ENCODE results near the gene METTL4. TPM values are rescaled to one million over a fixed set of nuclear protein-coding genes. Genes with fewer than 3 reads are reported as not detected.

The METTL4 gene
- total RNA-seq, 3 donors from 2014 or later (not counting 1 experiment from before 2014, with no cell fraction given) = 9.1 to 11.3 (median 10.6) TPM

GRCh38 chr18:2573408-2573807 is 2.1 kb upstream of the METTL4 start:
- Histone ChIP-seq H3K36me3 (ENCODE audit: control insufficient read depth, insufficient read depth, low read length) (no peaks in the 10 kb centered on the region), H3K27ac (ENCODE audit: low read length) (no peak overlapping the region), H3K9me3 (ENCODE audit: control insufficient read depth, insufficient read depth, low read length) (no peaks in the 10 kb centered on the region), H3K27me3 (ENCODE audit: control insufficient read depth, insufficient read depth, low read length) (no peaks in the 10 kb centered on the region), H3K4me3 (ENCODE audit: low read length) (no peak overlapping the region), H3K4me1 (ENCODE audit: control insufficient read depth, insufficient read depth, low read length) (peaks cover 20% of the 10 kb centered on the region)
- Mint-ChIP-seq H3K27ac (peak overlapping the region in 1 of 2 donors; percentile 99), H3K36me3 (no peaks in the 10 kb centered on the region), H3K4me1 (peaks cover 34 to 43% of the 10 kb centered on the region in 2 donors), H3K9me3 (no peaks in the 10 kb centered on the region), H3K4me3 (peak overlapping the region; percentile 98), H3K27me3 (ENCODE audit: low read depth in 2 of 2) (no peaks in the 10 kb centered on the region)
- DNase-seq (no peak), ATAC-seq (no peak)
- no CpG with 5 or more reads among the region's 2 CpGs for WGBS (ENCODE audit: insufficient coverage)
- intact Hi-C loops (cut with micrococcal nuclease) = no loop called here
- TF ChIP-seq CTCF (IDR thresholded peaks at IDR 0.05) = no peak

GRCh38 chr18:2572892-2573291 is 1.6 kb upstream of the METTL4 start:
- Histone ChIP-seq H3K4me1 (ENCODE audit: control insufficient read depth, insufficient read depth, low read length) (peaks cover 20% of the 10 kb centered on the region), H3K27me3 (ENCODE audit: control insufficient read depth, insufficient read depth, low read length) (no peaks in the 10 kb centered on the region), H3K4me3 (ENCODE audit: low read length) (no peak overlapping the region), H3K36me3 (ENCODE audit: control insufficient read depth, insufficient read depth, low read length) (no peaks in the 10 kb centered on the region), H3K9me3 (ENCODE audit: control insufficient read depth, insufficient read depth, low read length) (no peaks in the 10 kb centered on the region), H3K27ac (ENCODE audit: low read length) (no peak overlapping the region)
- DNase-seq (no peak), ATAC-seq (no peak)
- Mint-ChIP-seq H3K36me3 (no peaks in the 10 kb centered on the region), H3K4me1 (peaks cover 39 to 42% of the 10 kb centered on the region in 2 donors), H3K4me3 (peak overlapping the region; percentile 98), H3K27ac (peak overlapping the region in 1 of 2 donors; percentile 99), H3K9me3 (no peaks in the 10 kb centered on the region), H3K27me3 (ENCODE audit: low read depth in 2 of 2) (no peaks in the 10 kb centered on the region)
- TF ChIP-seq CTCF (IDR thresholded peaks at IDR 0.05) = no peak
- 73% methylated on average over 4 of the region's 5 CpGs for WGBS (ENCODE audit: insufficient coverage)
- intact Hi-C loops (cut with micrococcal nuclease) = no loop called here

- Histone ChIP-seq H3K27ac (ENCODE audit: low read length) (no peak overlapping the region), H3K4me1 (ENCODE audit: control insufficient read depth, insufficient read depth, low read length) (peaks cover 20% of the 10 kb centered on the region), H3K36me3 (ENCODE audit: control insufficient read depth, insufficient read depth, low read length) (no peaks in the 10 kb centered on the region), H3K27me3 (ENCODE audit: control insufficient read depth, insufficient read depth, low read length) (no peaks in the 10 kb centered on the region), H3K4me3 (ENCODE audit: low read length) (no peak overlapping the region), H3K9me3 (ENCODE audit: control insufficient read depth, insufficient read depth, low read length) (no peaks in the 10 kb centered on the region)
- no peaks in the 10 kb centered on the region for H3K9me3 Mint-ChIP-seq
- H3K4me1 Mint-ChIP-seq = peaks cover 42 to 43% of the 10 kb centered on the region in 2 donors
- DNase-seq = peak in 1 of 2 donors; percentile 32
- H3K27ac Mint-ChIP-seq = peak overlapping the region; percentile 99 to 100
- peaks cover under 1% of the 10 kb centered on the region for H3K36me3 Mint-ChIP-seq
- TF ChIP-seq CTCF (IDR thresholded peaks at IDR 0.05) = no peak
- intact Hi-C loops (cut with micrococcal nuclease) = no loop called here
- no peaks in the 10 kb centered on the region for H3K27me3 Mint-ChIP-seq (ENCODE audit: low read depth in 2 of 2)
- no peak for ATAC-seq
- peak overlapping the region; percentile 98 for H3K4me3 Mint-ChIP-seq
- 0% methylated on average over 1 of the region's 1 CpG for WGBS (ENCODE audit: insufficient coverage)
These were observed 865 bp upstream of the METTL4 start for GRCh38 chr18:2572171-2572569.

GRCh38 chr18:2570772-2571199 is 519 bp downstream of the METTL4 start:
- Histone ChIP-seq H3K4me3 (ENCODE audit: low read length) (peak overlapping the region; percentile 75), H3K36me3 (ENCODE audit: control insufficient read depth, insufficient read depth, low read length) (peaks cover 6% of the 10 kb centered on the region), H3K9me3 (ENCODE audit: control insufficient read depth, insufficient read depth, low read length) (no peaks in the 10 kb centered on the region), H3K4me1 (ENCODE audit: control insufficient read depth, insufficient read depth, low read length) (peaks cover 20% of the 10 kb centered on the region), H3K27me3 (ENCODE audit: control insufficient read depth, insufficient read depth, low read length) (no peaks in the 10 kb centered on the region), H3K27ac (ENCODE audit: low read length) (peak overlapping the region; percentile 96)
- peaks cover 7% of the 10 kb centered on the region for H3K36me3 Mint-ChIP-seq
- intact Hi-C loops (cut with micrococcal nuclease) = loop anchor here (1.0 to 2.0 kb wide), 3 partner anchors 35 to 86 kb away; no protein-coding TSS in a partner anchor
- peak overlapping the region; percentile 98 for H3K4me3 Mint-ChIP-seq
- H3K9me3 Mint-ChIP-seq = no peaks in the 10 kb centered on the region
- ATAC-seq (peak; percentile 66 to 72 (median 69)), DNase-seq (no peak)
- H3K4me1 Mint-ChIP-seq = peaks cover 42 to 47% of the 10 kb centered on the region in 2 donors
- WGBS (ENCODE audit: insufficient coverage) = 0% methylated on average over 16 of the region's 16 CpGs
- TF ChIP-seq CTCF (IDR thresholded peaks at IDR 0.05) = peak; percentile 8
- H3K27me3 Mint-ChIP-seq (ENCODE audit: low read depth in 2 of 2) = no peaks in the 10 kb centered on the region
- peak overlapping the region; percentile 99 to 100 for H3K27ac Mint-ChIP-seq

All from natural killer cell (primary cell).